K562 (cell line): ENCODE results near the gene APBA2. TPM values are rescaled to one million over a fixed set of nuclear protein-coding genes. Genes with fewer than 3 reads are reported as not detected.

Experiments
- CHD4 ChIP-seq: fragments of 200-600 bp; sonication (generic); IDR thresholded peaks from 3 replicates; pipeline ENCODE4 v1.6.1; 2012; ENCODE audit warnings: low read depth, mild to moderate bottlenecking, mixed read lengths, low read length, inconsistent platforms; ENCODE audit not compliant: insufficient read depth, insufficient replicate concordance, poor library complexity, severe bottlenecking
- ELK3 ChIP-seq: fragments of 450-650 bp; formaldehyde crosslinking; IDR thresholded peaks from 2 replicates; pipeline ENCODE4 v1.4.0; 2020; ENCODE audit warnings: mild to moderate bottlenecking
- MAFG ChIP-seq: fragments of 450-650 bp; conservative IDR thresholded peaks from 2 replicates; pipeline ENCODE4 v1.6.1; 2016; ENCODE audit warnings: missing genetic modification characterization, missing compliant biosample characterization
- RNF219 ChIP-seq: fragments of 250-450 bp; sonication (Bioruptor Pico); IDR thresholded peaks from 2 replicates; pipeline ENCODE4 v1.5.0; 2022; ENCODE audit warnings: mild to moderate bottlenecking
- STAT6 ChIP-seq: sonication (generic); formaldehyde crosslinking; IDR thresholded peaks from 2 replicates; pipeline ENCODE4 v1.8.1; 2023; ENCODE audit warnings: mild to moderate bottlenecking, missing genetic modification reagents
- polyA plus RNA-seq, 8 experiments: library from polyadenylated mRNA; depleted of rRNA in 4 of 8; stranded (reverse) in 5 of 8; unstranded in 3 of 8; fragments of >200 nt; fragmentation: Nextera tagmentation in 2 of 8; fragmentation: Illumina TruSeq in 1 of 8; extraction: Ambion mirVana in 2 of 8; extraction: Trizol in 1 of 8; gene quantifications; 2 replicates each; pipeline versions ENCODE4 v1.2.1 to v1.2.3, GENCODE V29; 2011 to 2014; ENCODE audit warnings: inconsistent platforms in 1 of 8, missing spikeins in 1 of 8
- total RNA-seq, 7 experiments: library from RNA; depleted of rRNA in 6 of 7; stranded (reverse); fragments of >200 nt in 6 of 7; fragmentation: Illumina TruSeq in 2 of 7; extraction: Trizol in 2 of 7; gene quantifications; 2 replicates each; pipeline versions ENCODE4 v1.2.1 to v1.2.3, GENCODE V29; 2011 to 2021; ENCODE audit warnings: low replicate concordance in 1 of 7

Gene APBA2
- total and polyA plus RNA-seq, 9 of the 15 experiments (the other 6 are each of a cell fraction or from before 2014, with no cell fraction given): 0.24 to 40.9 (median 25.2) TPM

- TF ChIP-seq STAT6 (no peak), ELK3 (CRISPR knock-in tag) (no peak), CHD4 (no peak), MAFG (no peak), RNF219 (CRISPR knock-in tag) (no peak)
These were observed 25.6 kb downstream of the APBA2 start (continued) for GRCh38 chr15:28911310-28911931.
